GM21786 (cell line): ENCODE results near the gene CDH16.
"Not testable (repeated sequence)": the region's sequence is repeated elsewhere in the genome, so short reads cannot be mapped to it uniquely, and the experiment has no call there.

Source experiments
- ATAC-seq: cut with Tn5 transposase; IDR thresholded peaks from one replicate; pipeline ENCODE4 v1.9.1; 2021; ENCODE audit not compliant: unreplicated experiment

The CDH16 gene

DNA sequence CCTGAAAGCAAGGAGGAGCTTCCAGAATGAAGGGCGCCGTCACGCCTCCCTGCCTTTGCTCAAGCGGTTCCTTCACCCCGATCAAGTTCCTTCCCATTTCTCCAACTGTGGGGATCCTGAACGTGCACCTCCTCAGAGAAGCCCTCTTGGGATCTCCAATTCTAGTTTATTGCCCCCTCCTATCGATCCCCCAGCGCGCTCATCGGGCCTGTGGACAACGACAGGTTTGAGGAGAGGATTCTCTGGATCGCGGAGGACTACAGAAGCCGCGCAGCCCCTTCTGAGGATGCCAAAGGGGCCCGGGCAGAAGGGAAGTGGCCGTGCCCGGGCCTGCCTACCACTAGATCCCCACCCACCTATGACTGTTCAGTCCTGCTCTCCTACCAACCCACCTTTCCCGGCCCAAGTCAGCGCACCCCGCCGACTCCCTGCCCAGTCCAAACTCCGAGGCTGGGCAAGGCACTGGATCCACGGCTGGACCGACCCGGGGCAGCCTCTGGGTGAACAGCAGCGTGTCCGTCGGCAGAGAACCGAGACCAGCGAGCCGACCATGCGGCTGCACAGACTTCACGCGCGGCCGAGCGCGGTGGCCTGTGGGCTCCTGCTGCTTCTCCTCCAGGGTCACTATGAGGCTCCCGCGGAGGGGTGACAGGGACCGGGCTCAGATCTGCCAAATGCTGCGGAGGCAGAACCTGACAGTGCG, 29.6 kb upstream of the CDH16 start:
- no peak for ATAC-seq

DNA sequence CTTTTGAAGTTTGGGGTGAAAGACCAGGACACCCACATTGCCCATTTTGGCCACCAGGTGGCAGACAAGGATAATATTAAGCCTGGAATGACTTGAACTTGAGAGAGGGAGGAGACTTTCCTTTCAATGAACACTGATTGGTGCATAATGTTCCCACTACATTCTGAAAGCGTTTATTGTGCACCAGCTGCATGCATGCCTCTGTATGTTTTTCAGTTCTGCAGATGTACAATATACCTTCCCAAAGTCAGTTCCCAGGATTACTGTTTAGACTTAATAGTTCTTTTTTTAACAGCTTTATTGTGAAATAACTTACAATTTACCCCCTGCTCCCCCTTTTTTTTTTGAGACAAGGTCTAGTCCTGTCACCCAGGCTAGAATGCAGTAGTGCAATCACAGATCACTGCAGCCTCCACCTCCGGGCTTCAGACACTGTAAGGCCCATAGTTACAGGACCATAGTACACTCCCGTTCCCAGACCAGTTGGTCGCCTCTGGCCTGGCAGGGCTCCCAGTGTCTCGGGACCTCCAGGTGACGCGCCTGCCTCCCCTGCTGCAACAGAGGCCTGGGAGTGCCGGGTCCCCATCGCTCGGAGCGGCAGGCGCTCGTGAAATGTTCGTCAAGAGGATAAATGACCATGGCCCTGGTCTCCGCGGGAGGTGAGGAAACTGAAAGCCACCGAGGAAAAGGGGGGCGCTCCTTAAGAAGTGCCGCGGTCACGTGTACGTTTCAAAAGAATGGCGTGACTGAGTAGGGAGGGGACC, 28.8 kb upstream of the CDH16 start:
- peak; percentile 59 for ATAC-seq

DNA sequence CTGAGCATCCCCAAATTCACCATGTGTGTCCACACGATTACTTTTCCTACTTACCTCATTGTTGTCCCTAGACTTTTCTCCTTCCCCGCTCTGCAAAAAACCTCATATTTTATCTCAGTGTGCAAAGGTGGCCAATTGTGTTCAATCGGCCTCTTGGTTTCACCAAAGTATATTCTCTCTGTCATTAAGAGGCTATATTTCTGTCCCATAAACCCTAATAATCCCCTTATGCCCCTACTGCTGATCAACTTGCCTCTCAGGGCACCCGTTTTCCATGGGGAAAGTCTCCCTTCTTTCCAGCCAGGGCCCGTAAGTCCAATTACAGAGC, 28.3 kb upstream of the CDH16 start:
- no peak for ATAC-seq

DNA sequence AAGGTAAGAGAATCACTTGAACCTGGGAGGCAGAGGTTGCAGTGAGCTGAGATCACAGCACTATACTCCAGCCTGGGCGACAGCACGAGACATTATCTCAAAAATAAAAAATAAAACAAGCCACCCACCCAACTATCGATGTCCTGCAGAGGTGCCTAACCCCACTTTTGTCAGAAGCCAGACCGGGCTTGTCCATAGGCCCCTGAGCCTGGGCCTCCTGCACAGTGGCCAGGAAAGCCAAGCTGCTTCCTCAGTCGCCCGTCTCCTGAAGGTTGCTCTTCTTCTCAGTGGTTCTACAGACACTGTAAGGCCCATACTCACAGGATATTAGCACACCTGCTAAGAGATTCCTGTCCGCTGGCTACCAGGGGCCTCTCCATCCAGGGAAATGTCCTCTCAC, 27.9 kb upstream of the CDH16 start:
- ATAC-seq = no peak

GRCh38 chr16:66945939-66946338, 27.3 kb upstream of the CDH16 start:
- no peak for ATAC-seq

GRCh38 chr16:66944971-66945370, 26.3 kb upstream of the CDH16 start:
- not testable (repeated sequence) for ATAC-seq

DNA sequence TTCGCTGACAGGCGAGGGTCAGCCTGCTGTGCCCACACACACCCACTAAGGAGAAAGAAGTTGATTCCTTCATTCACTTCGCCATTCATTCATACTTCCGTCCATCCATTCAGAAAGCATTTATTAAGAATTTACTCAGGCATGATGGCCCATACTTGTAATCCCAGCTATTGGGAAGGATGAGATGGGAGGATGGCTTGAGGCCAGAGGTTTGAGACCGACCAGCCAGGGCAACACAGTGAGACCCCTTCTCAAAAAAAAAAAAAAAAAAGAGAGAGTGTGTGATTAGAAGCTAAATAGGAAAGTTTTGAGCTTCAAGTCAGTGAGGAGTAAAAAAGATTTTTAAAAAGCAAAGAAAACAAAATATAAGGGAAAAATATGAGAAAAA, 25.4 kb upstream of the CDH16 start:
- ATAC-seq = no peak

DNA sequence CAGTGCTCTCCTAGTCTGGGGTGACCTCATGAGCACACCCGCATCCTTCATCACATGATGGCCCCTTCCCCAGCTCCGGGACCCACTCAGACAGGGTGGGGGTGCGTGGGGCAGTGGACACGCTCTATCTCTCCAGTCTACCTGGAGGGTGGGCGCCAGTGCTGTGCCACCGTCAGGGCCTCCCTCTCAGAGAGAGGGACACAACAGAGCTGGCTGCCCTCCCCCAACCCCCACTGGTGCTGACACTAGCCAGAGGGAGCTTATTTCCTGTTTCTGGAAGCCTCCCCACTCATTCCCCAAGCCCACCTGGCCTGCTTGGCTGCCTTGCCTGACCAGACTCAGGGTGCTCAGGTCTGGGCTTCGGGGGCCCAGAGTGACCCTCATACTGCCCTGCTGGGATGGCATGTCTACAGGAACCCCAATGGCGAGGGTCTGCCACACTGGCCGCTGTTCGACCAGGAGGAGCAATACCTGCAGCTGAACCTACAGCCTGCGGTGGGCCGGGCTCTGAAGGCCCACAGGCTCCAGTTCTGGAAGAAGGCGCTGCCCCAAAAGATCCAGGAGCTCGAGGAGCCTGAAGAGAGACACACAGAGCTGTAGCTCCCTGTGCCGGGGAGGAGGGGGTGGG, 24.9 kb upstream of the CDH16 start:
- ATAC-seq = no peak

- ATAC-seq = no peak
Observed at GRCh38 chr16:66942981-66943380, 24.3 kb upstream of the CDH16 start.

- no peak for ATAC-seq
Observed at GRCh38 chr16:66940236-66940635, 21.6 kb upstream of the CDH16 start.

GRCh38 chr16:66939366-66939765, 20.7 kb upstream of the CDH16 start:
- ATAC-seq = no peak

GRCh38 chr16:66937725-66938337, 19.1 kb upstream of the CDH16 start:
- ATAC-seq = no peak

DNA sequence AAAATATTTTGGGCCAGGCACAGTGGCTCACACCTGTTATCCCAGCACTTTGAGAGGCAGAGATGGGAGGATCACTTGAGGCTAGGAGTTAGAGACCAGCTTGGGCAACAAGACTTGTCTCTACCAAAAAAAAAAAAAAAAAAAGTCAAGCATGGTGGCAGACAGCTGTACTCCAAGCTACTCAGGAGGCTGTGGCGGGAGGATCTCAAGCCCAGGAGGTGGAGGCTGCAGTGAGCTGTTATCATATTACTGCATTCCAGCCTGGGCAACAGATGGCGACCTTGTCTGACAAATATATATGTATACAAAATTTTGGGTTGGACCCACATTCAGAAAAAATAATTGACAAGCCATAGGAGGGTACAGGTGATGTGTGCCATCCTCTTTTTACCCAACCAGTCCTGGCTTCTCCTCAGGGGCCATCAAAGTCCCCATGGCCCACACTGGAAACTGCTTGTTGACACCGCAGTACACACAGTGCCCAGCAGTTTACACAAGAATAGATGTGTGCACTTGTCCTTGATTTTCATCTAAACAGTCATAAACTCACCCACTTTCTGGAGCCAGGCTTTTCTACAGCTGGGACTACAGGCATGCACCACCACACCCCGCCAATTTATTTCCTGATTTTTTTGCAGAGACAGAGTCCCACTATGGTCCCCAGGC, 18.3 kb upstream of the CDH16 start:
- ATAC-seq = no peak

GRCh38 chr16:66936462-66936861, 17.8 kb upstream of the CDH16 start:
- no peak for ATAC-seq

- ATAC-seq = no peak
Observed at GRCh38 chr16:66935314-66936011, 16.8 kb upstream of the CDH16 start, which contains the start of gene CES2. CES2 (plus strand) TSS chr16:66935516; CDS start chr16:66935636, 120 bp downstream.

GRCh38 chr16:66934839-66935313, 16.2 kb upstream of the CDH16 start:
- ATAC-seq = not testable (repeated sequence)

- peak; percentile 77 for ATAC-seq
Observed at GRCh38 chr16:66934138-66934838, 15.6 kb upstream of the CDH16 start, which contains the start of gene CIAO2B. CIAO2B (minus strand) TSS chr16:66934402; CDS start chr16:66934364, 38 bp downstream.

DNA sequence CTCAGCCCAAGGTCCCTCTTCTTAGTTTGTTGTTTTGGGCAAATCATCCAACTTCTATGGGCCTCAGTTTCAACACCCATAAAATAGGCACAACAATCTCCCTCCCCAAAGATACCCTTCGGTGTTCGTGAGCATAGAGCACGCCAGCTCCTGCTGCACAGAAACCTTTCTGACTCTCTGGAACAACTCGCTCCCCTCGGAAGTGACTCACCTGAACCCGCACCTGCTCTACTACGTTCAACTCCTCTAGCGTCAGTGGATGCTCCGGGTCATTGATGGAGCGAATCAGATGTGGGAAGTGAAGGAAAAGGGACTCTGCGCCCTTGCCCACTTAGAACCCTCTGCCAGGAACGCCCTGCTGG, 15.1 kb upstream of the CDH16 start:
- ATAC-seq = peak; percentile 4

- ATAC-seq = no peak
Observed at GRCh38 chr16:66932076-66932475, 13.4 kb upstream of the CDH16 start.

DNA sequence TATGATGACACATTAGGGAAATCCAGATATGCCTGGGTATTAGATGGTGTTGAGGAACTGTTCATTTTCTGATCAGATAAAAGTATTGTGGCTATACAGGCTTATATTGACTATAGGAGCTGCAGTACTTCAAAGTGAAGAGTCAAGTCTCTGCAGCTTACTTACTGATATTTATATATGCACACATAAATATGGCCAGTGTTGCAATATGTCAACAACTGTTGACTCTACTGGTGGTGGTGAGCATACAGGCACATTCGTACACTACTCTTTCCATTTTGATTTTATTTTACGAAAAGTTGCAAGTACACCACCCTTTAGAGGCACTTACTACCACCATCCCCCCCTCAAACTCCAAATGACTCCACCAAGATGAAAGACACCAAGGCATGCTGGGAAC, 13.0 kb upstream of the CDH16 start:
- ATAC-seq = no peak
